ENCODE results near the gene MIPEP. TPM values are rescaled to one million over a fixed set of nuclear protein-coding genes. Genes with fewer than 3 reads are reported as not detected.

Gene MIPEP
- polyA plus RNA-seq, 1 donor (not counting 4 experiments of a cell fraction or from before 2014, with no cell fraction given), result 35.0 TPM

DNA sequence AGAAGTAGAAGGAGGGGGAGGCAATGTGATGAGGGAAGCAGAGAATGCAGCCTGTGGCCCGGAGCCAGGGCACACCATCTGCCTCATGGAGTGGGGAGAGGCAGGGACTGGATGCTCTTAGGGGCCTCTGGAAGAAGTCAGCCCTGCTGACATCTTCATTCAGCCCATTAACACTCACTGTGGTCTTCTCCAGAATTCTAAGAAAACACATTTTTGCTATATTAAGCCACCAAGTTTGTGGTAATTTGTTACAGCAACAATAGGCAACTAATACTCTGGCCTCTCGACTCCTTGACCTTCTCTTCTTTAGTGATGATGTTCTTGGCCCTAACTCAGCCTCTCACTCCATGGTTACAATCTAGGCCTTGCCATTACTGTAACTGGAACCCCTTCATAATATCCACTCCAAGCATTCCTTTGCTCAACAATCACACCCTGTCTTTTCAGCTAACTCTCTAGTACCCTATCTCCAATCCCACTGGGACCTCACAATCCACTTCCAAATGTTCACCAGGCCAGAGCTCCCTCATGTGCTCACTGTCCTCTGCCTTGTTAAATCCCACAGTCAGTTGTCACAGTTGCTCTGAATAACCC is 98.5 kb downstream of the MIPEP start:
- no peaks in the 10 kb centered on the region for H3K79me2 ChIP-seq (ENCODE audit: control insufficient read depth, insufficient read depth, low read length)
- H3K4me1 ChIP-seq (ENCODE audit: control insufficient read depth, extremely low read depth, insufficient read depth, low read length), result no peaks in the 10 kb centered on the region
- no peaks in the 10 kb centered on the region for H3K9me1 ChIP-seq (ENCODE audit: control insufficient read depth, extremely low read depth, insufficient read depth, low read length)
- H3K36me3 ChIP-seq (ENCODE audit: control insufficient read depth in 2 of 2, extremely low read depth in 1 of 2, insufficient read depth in 2 of 2, low read length in 2 of 2), result no peaks in the 10 kb centered on the region
- no peak overlapping the region for H2AFZ ChIP-seq (ENCODE audit: control insufficient read depth, low read length)
- no peak overlapping the region for H3K9ac ChIP-seq (ENCODE audit: control insufficient read depth, extremely low read depth, insufficient read depth, low read length)
- DNase-seq (ENCODE audit: low read depth, low spot score) (no peak), FAIRE-seq (no peak)
- dilution Hi-C loops (cut with MboI; ENCODE audit: extremely low pct_ligation_motif_present, low sequenced_read_pairs), result no loop called here
- no peaks in the 10 kb centered on the region for H3K9me3 ChIP-seq (ENCODE audit: control insufficient read depth, low read depth, low read length)
- H3K4me3 ChIP-seq (ENCODE audit: control insufficient read depth in 2 of 3, extremely low read depth in 1 of 3, insufficient read depth in 2 of 3, low read depth in 1 of 3, low read length in 3 of 3), result no peak overlapping the region
- no peak overlapping the region for H3K4me2 ChIP-seq (ENCODE audit: control insufficient read depth, extremely low read depth, insufficient read depth, low read depth, low read length)
- no peak overlapping the region for H3K27ac ChIP-seq (ENCODE audit: control insufficient read depth, insufficient read depth, low read length)
- no peaks in the 10 kb centered on the region for H3K27me3 ChIP-seq (ENCODE audit: control insufficient read depth, extremely low read depth, insufficient read depth, low read length)
- TF ChIP-seq EZH2 (IDR thresholded peaks at IDR 0.05; ENCODE audit: low read length), result no peak
- TF ChIP-seq, protein P1, sequence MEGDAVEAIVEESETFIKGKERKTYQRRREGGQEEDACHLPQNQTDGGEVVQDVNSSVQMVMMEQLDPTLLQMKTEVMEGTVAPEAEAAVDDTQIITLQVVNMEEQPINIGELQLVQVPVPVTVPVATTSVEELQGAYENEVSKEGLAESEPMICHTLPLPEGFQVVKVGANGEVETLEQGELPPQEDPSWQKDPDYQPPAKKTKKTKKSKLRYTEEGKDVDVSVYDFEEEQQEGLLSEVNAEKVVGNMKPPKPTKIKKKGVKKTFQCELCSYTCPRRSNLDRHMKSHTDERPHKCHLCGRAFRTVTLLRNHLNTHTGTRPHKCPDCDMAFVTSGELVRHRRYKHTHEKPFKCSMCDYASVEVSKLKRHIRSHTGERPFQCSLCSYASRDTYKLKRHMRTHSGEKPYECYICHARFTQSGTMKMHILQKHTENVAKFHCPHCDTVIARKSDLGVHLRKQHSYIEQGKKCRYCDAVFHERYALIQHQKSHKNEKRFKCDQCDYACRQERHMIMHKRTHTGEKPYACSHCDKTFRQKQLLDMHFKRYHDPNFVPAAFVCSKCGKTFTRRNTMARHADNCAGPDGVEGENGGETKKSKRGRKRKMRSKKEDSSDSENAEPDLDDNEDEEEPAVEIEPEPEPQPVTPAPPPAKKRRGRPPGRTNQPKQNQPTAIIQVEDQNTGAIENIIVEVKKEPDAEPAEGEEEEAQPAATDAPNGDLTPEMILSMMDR (optimal IDR thresholded peaks at IDR 0.05 in 1 of 3, IDR thresholded peaks at IDR 0.05 in 1 of 3, conservative IDR thresholded peaks at IDR 0.05 in 1 of 3; ENCODE audit: extremely low read depth in 1 of 3, insufficient read depth in 2 of 3, low read length in 3 of 3), result no peak
- no peaks in the 10 kb centered on the region for H4K20me1 ChIP-seq (ENCODE audit: control insufficient read depth, extremely low read depth, insufficient read depth, low read length)

GRCh38 chr13:23789576-23790346 is 99.4 kb downstream of the MIPEP start:
- no peak for DNase-seq (ENCODE audit: low read depth, low spot score)
- H3K9ac ChIP-seq (ENCODE audit: control insufficient read depth, extremely low read depth, insufficient read depth, low read length), result no peak overlapping the region
- no peak overlapping the region for H2AFZ ChIP-seq (ENCODE audit: control insufficient read depth, low read length)
- no peak overlapping the region for H3K27ac ChIP-seq (ENCODE audit: control insufficient read depth, insufficient read depth, low read length)
- no peaks in the 10 kb centered on the region for H4K20me1 ChIP-seq (ENCODE audit: control insufficient read depth, extremely low read depth, insufficient read depth, low read length)
- no peak overlapping the region for H3K4me2 ChIP-seq (ENCODE audit: control insufficient read depth, extremely low read depth, insufficient read depth, low read depth, low read length)
- no peaks in the 10 kb centered on the region for H3K4me1 ChIP-seq (ENCODE audit: control insufficient read depth, extremely low read depth, insufficient read depth, low read length)
- no peaks in the 10 kb centered on the region for H3K9me1 ChIP-seq (ENCODE audit: control insufficient read depth, extremely low read depth, insufficient read depth, low read length)
- H3K4me3 ChIP-seq (ENCODE audit: control insufficient read depth in 2 of 3, extremely low read depth in 1 of 3, insufficient read depth in 2 of 3, low read depth in 1 of 3, low read length in 3 of 3), result no peak overlapping the region
- H3K79me2 ChIP-seq (ENCODE audit: control insufficient read depth, insufficient read depth, low read length), result no peaks in the 10 kb centered on the region
- H3K36me3 ChIP-seq (ENCODE audit: control insufficient read depth in 2 of 2, extremely low read depth in 1 of 2, insufficient read depth in 2 of 2, low read length in 2 of 2), result no peaks in the 10 kb centered on the region
- TF ChIP-seq, protein P1 (optimal IDR thresholded peaks at IDR 0.05 in 1 of 3, IDR thresholded peaks at IDR 0.05 in 1 of 3, conservative IDR thresholded peaks at IDR 0.05 in 1 of 3; ENCODE audit: extremely low read depth in 1 of 3, insufficient read depth in 2 of 3, low read length in 3 of 3), result no peak
- TF ChIP-seq EZH2 (IDR thresholded peaks at IDR 0.05; ENCODE audit: low read length), result no peak
- no peaks in the 10 kb centered on the region for H3K27me3 ChIP-seq (ENCODE audit: control insufficient read depth, extremely low read depth, insufficient read depth, low read length)
- peak; percentile 52 for FAIRE-seq
- dilution Hi-C loops (cut with MboI; ENCODE audit: extremely low pct_ligation_motif_present, low sequenced_read_pairs), result no loop called here
- no peaks in the 10 kb centered on the region for H3K9me3 ChIP-seq (ENCODE audit: control insufficient read depth, low read depth, low read length)
